Measurements from ENCODE around the gene MMP12. TPM values are rescaled to one million over a fixed set of nuclear protein-coding genes. Genes with fewer than 3 reads are reported as not detected.
"Not testable (repeated sequence)": the region's sequence is repeated elsewhere in the genome, so short reads cannot be mapped to it uniquely, and the experiment has no call there.

Gene MMP12
- total RNA-seq, 2 donors from 2014 or later: not detected

- Histone ChIP-seq H3K27ac (no peak overlapping the region), H3K4me1 (no peaks in the 10 kb centered on the region)
- TF ChIP-seq CTCF (IDR thresholded peaks at IDR 0.05): no peak
Observed at GRCh38 chr11:102912482-102912830, 37.7 kb upstream of the MMP12 start.

GRCh38 chr11:102911758-102912481, 37.1 kb upstream of the MMP12 start:
- H3K27ac ChIP-seq: no peak overlapping the region
- no peak for DNase-seq (ENCODE audit: low spot score)
- no peaks in the 10 kb centered on the region for H3K9me3 ChIP-seq
- no peaks in the 10 kb centered on the region for H3K36me3 ChIP-seq
- no peaks in the 10 kb centered on the region for H3K27me3 ChIP-seq
- H3K4me3 ChIP-seq: no peak overlapping the region
- no peaks in the 10 kb centered on the region for H3K4me1 ChIP-seq
- TF ChIP-seq CTCF (IDR thresholded peaks at IDR 0.05): no peak

More at GRCh38 chr11:102912482-102912830, 37.7 kb upstream of the MMP12 start:
- Histone ChIP-seq H3K9me3 (no peaks in the 10 kb centered on the region), H3K36me3 (no peaks in the 10 kb centered on the region), H3K27me3 (no peaks in the 10 kb centered on the region), H3K4me3 (no peak overlapping the region)
- DNase-seq (ENCODE audit: low spot score): no peak

GRCh38 chr11:102905848-102906247, 31.1 kb upstream of the MMP12 start:
- not testable (repeated sequence) for H3K27me3 ChIP-seq; H3K4me1 ChIP-seq; H3K36me3 ChIP-seq; DNase-seq (ENCODE audit: low spot score); H3K27ac ChIP-seq; H3K4me3 ChIP-seq; H3K9me3 ChIP-seq

GRCh38 chr11:102903895-102904294, 29.1 kb upstream of the MMP12 start:
- not testable (repeated sequence) for H3K4me1 ChIP-seq; H3K36me3 ChIP-seq; H3K4me3 ChIP-seq; H3K27ac ChIP-seq; DNase-seq (ENCODE audit: low spot score); H3K27me3 ChIP-seq; H3K9me3 ChIP-seq

- no peaks in the 10 kb centered on the region for H3K36me3 ChIP-seq
- no peak for TF ChIP-seq CTCF (IDR thresholded peaks at IDR 0.05)
- H3K27ac ChIP-seq: no peak overlapping the region
- no peak for DNase-seq (ENCODE audit: low spot score)
- H3K4me3 ChIP-seq: no peak overlapping the region
- no peaks in the 10 kb centered on the region for H3K9me3 ChIP-seq
- H3K27me3 ChIP-seq: no peaks in the 10 kb centered on the region
- no peaks in the 10 kb centered on the region for H3K4me1 ChIP-seq
Observed at GRCh38 chr11:102900346-102900745, 25.6 kb upstream of the MMP12 start.

- DNase-seq (ENCODE audit: low spot score): no peak
- no peaks in the 10 kb centered on the region for H3K36me3 ChIP-seq
- no peak for TF ChIP-seq CTCF (IDR thresholded peaks at IDR 0.05)
- H3K9me3 ChIP-seq: no peaks in the 10 kb centered on the region
- no peak overlapping the region for H3K27ac ChIP-seq
- H3K4me1 ChIP-seq: no peaks in the 10 kb centered on the region
- H3K27me3 ChIP-seq: no peaks in the 10 kb centered on the region
- no peak overlapping the region for H3K4me3 ChIP-seq
Observed at GRCh38 chr11:102891736-102892135, 17.0 kb upstream of the MMP12 start.

- no peak for DNase-seq (ENCODE audit: low spot score)
- no peaks in the 10 kb centered on the region for H3K27me3 ChIP-seq
- no peaks in the 10 kb centered on the region for H3K4me1 ChIP-seq
- no peak overlapping the region for H3K27ac ChIP-seq
- TF ChIP-seq CTCF (IDR thresholded peaks at IDR 0.05): no peak
- H3K4me3 ChIP-seq: no peak overlapping the region
- H3K36me3 ChIP-seq: no peaks in the 10 kb centered on the region
- H3K9me3 ChIP-seq: no peaks in the 10 kb centered on the region
Observed at GRCh38 chr11:102886999-102887398, 12.2 kb upstream of the MMP12 start.

All from right atrium auricular region (tissue), 2 donors.